DND-41 (cell line): ENCODE data around the gene JMJD1C.

Experiments used
- ATAC-seq: fragments of 200-7000 bp; cut with Tn5 transposase; 3 replicates; pipeline ENCODE4 v1.9.1; 2021; ENCODE audit warnings: low read depth; ENCODE audit not compliant: insufficient read depth
- DNase-seq: peaks from one replicate; pipeline ENCODE4 v3.0.0-alpha.2; 2020
- H2AFZ ChIP-seq: 2 replicates; pipeline ENCODE4 v1.6.0; 2012; ENCODE audit warnings: low read depth, low read length
- H3K27ac ChIP-seq: 2 replicates; pipeline ENCODE4 v1.5.1; 2012; ENCODE audit warnings: low read length, inconsistent platforms
- H3K27me3 ChIP-seq: fragments of 200-600 bp; sonication (generic); 2 replicates; pipeline ENCODE4 v1.6.0; 2012; ENCODE audit warnings: low read length, mild to moderate bottlenecking, inconsistent platforms; ENCODE audit not compliant: insufficient read depth, poor library complexity
- H3K36me3 ChIP-seq: 2 replicates; pipeline ENCODE4 v1.5.1; 2012; ENCODE audit warnings: low read length, inconsistent platforms; ENCODE audit not compliant: insufficient read depth
- H3K4me1 ChIP-seq: 2 replicates; pipeline ENCODE4 v1.5.1; 2012; ENCODE audit warnings: mild to moderate bottlenecking, low read length; ENCODE audit not compliant: insufficient read depth
- H3K4me2 ChIP-seq: 2 replicates; pipeline ENCODE4 v1.6.0; 2012; ENCODE audit warnings: mild to moderate bottlenecking, moderate library complexity, low read length, inconsistent platforms; ENCODE audit not compliant: insufficient read depth
- H3K4me3 ChIP-seq, 2 experiments: fragments of 200-600 bp in 1 of 2; shearing (Covaris generic) in 1 of 2; 2 replicates each; pipeline ENCODE4 v1.5.1; 2012 to 2016; ENCODE audit warnings: inconsistent platforms in 2 of 2, low read length in 2 of 2, mild to moderate bottlenecking in 2 of 2, low read depth in 1 of 2, moderate library complexity in 1 of 2
- H3K79me2 ChIP-seq: 2 replicates; pipeline ENCODE4 v1.6.0; 2012; ENCODE audit warnings: low read length, inconsistent platforms; ENCODE audit not compliant: insufficient read depth
- H3K9ac ChIP-seq: 2 replicates; pipeline ENCODE4 v1.6.0; 2012; ENCODE audit warnings: low read depth, mild to moderate bottlenecking, inconsistent platforms, low read length, moderate library complexity
- H3K9me3 ChIP-seq: 2 replicates; pipeline ENCODE4 v1.5.1; 2012; ENCODE audit warnings: low read length, moderate library complexity, mild to moderate bottlenecking, inconsistent platforms; ENCODE audit not compliant: insufficient read depth, severe bottlenecking
- H4K20me1 ChIP-seq: 2 replicates; pipeline ENCODE4 v1.6.0; 2012; ENCODE audit warnings: low read length; ENCODE audit not compliant: insufficient read depth
- EZH2 ChIP-seq: IDR thresholded peaks from 3 replicates; pipeline ENCODE4 v1.6.1; 2012; ENCODE audit warnings: borderline replicate concordance, low read depth, mild to moderate bottlenecking, moderate library complexity, low read length, inconsistent platforms; ENCODE audit not compliant: severe bottlenecking
- TF ChIP-seq, protein P1 (sequence below): IDR thresholded peaks from 2 replicates; pipeline ENCODE4 v1.5.1; 2012; ENCODE audit warnings: borderline replicate concordance, low read length, moderate library complexity, mild to moderate bottlenecking; ENCODE audit not compliant: poor library complexity, severe bottlenecking; ENCODE audit errors: extremely low read depth

JMJD1C gene

DNA sequence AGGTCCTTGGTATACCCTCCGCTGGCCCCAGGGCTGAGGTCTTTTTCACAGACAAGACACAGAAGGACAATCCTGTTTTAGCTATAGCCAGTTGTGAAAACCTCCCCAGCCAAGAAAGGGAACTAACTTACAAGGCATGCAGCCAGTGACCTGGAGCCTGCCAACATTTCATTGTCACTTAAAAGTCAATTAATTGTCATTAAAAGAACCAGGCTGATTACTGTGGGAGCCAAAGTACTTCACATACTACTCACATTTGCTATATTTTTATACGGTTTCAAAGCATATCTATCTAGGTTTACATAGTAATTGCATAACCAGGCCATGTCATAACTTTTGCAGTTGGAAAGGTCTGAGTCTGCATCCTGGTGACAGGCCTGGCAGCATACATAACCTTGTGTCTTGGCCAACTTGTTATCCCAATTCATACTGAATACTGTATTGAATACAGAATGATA, 301.6 kb downstream of the JMJD1C start:
- ATAC-seq: no peak
- H3K27me3 ChIP-seq: no peaks in the 10 kb centered on the region
- no peaks in the 10 kb centered on the region for H4K20me1 ChIP-seq
- no peak for TF ChIP-seq EZH2
- peaks cover 41% of the 10 kb centered on the region for H3K36me3 ChIP-seq
- no peaks in the 10 kb centered on the region for H3K79me2 ChIP-seq
- no peak for DNase-seq
- no peak overlapping the region for H2AFZ ChIP-seq
- no peak overlapping the region for H3K4me3 ChIP-seq
- no peak overlapping the region for H3K4me2 ChIP-seq
- H3K4me1 ChIP-seq: no peaks in the 10 kb centered on the region
- H3K9me3 ChIP-seq: no peaks in the 10 kb centered on the region
- H3K27ac ChIP-seq: no peak overlapping the region
- H3K9ac ChIP-seq: no peak overlapping the region

DNA sequence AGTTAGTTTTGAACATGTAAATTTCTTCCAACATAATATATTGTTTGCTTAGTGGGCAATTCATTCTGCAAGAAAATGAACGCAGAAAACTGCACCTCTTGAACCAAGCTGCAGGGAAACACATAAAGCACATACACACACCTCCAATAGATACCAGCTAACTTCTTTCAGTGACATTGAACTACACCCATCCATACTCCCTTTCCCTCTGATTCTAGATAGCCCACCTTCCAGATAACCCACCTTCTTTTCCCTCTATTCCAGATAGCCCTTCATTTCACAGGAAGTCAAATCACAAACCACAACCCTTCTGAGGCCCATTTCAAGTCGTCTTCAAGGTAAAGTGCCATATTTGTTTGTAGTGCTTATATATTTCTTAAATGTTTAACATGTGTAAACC, 304.2 kb downstream of the JMJD1C start:
- TF ChIP-seq EZH2: no peak
- TF ChIP-seq, protein P1, sequence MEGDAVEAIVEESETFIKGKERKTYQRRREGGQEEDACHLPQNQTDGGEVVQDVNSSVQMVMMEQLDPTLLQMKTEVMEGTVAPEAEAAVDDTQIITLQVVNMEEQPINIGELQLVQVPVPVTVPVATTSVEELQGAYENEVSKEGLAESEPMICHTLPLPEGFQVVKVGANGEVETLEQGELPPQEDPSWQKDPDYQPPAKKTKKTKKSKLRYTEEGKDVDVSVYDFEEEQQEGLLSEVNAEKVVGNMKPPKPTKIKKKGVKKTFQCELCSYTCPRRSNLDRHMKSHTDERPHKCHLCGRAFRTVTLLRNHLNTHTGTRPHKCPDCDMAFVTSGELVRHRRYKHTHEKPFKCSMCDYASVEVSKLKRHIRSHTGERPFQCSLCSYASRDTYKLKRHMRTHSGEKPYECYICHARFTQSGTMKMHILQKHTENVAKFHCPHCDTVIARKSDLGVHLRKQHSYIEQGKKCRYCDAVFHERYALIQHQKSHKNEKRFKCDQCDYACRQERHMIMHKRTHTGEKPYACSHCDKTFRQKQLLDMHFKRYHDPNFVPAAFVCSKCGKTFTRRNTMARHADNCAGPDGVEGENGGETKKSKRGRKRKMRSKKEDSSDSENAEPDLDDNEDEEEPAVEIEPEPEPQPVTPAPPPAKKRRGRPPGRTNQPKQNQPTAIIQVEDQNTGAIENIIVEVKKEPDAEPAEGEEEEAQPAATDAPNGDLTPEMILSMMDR: no peak
- DNase-seq: no peak

DNA sequence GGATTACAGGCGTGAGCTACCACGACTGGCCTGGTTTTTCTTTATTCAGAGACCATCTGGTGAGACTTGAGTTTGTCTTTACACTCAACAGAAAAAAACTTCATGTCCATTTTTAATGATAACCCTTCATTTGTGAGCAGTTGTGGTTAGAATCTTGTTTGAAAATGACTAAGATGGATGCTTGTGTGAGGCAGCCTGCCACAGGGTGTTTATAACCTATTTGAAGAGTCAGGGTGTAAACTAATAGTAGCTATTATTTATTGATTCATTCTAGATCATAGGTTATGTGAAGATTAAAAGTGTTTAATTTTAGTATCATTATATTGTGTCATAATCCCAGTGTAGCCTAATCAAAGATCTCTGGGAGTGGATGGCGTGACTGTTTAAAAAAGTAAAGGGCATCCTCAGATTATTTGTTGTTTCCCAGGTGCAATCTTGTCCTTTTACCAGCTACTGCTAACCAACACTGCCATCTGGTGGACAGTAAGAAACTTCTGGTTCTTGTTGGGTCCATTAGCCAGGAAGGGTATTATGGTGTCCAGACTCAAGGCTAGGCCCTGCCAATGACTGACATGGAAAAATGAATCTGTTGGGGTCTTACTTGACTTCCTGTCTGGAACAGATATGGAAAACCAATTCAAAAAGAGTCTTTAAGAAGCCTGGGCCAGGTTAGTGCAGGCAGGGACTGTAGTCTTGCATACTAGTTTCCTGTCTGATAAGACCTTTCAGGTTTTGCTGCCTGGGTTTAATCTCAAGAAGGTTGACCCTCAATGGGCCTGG, 307.7 kb downstream of the JMJD1C start:
- H2AFZ ChIP-seq: no peak overlapping the region
- peaks cover 24% of the 10 kb centered on the region for H3K36me3 ChIP-seq
- H3K4me1 ChIP-seq: no peaks in the 10 kb centered on the region
- no peaks in the 10 kb centered on the region for H3K27me3 ChIP-seq
- peaks cover 9% of the 10 kb centered on the region for H4K20me1 ChIP-seq
- no peaks in the 10 kb centered on the region for H3K9me3 ChIP-seq
- H3K9ac ChIP-seq: no peak overlapping the region
- no peak overlapping the region for H3K4me2 ChIP-seq
- DNase-seq (peak; percentile 52), ATAC-seq (peak; percentile 78)
- H3K79me2 ChIP-seq: no peaks in the 10 kb centered on the region
- no peak for TF ChIP-seq EZH2
- TF ChIP-seq, protein P1: peak; percentile 83
- H3K27ac ChIP-seq: no peak overlapping the region
- H3K4me3 ChIP-seq: no peak overlapping the region

More for the DNA sequence above, 304.2 kb downstream of the JMJD1C start:
- Histone ChIP-seq H3K36me3 (peaks cover 22% of the 10 kb centered on the region), H3K9me3 (no peaks in the 10 kb centered on the region), H3K9ac (no peak overlapping the region), H3K27ac (no peak overlapping the region), H4K20me1 (peaks cover 9% of the 10 kb centered on the region), H3K4me3 (no peak overlapping the region), H2AFZ (no peak overlapping the region), H3K4me1 (no peaks in the 10 kb centered on the region), H3K4me2 (no peak overlapping the region), H3K79me2 (no peaks in the 10 kb centered on the region), H3K27me3 (no peaks in the 10 kb centered on the region)
- 0 out of 3 replicates have a peak, but pooled peaks have one; percentile 23 for ATAC-seq

DNA sequence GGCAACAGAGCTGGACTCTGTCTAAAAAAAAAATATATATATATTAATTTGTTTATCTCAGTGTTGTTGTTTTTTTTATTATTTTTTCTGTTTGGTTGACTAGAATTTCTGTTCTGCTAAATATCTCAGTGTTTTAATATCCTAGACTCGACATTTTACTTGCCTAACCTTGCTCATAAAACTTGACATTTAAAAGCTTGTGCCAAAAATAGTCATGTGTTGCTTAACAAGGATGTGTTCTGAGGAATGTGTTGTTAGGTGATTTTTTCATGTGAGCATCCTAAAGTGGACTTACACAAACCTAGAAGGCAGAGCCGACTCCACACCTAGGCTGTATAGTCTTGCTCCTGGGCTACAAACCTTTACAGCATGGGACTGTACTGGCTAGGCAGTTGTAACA, 309.5 kb downstream of the JMJD1C start:
- H3K9ac ChIP-seq: no peak overlapping the region
- H3K4me3 ChIP-seq: no peak overlapping the region
- DNase-seq: no peak
- TF ChIP-seq, protein P1: no peak
- no peak for TF ChIP-seq EZH2
- H2AFZ ChIP-seq: no peak overlapping the region
- no peak for ATAC-seq
- H3K27ac ChIP-seq: no peak overlapping the region
- H3K4me1 ChIP-seq: no peaks in the 10 kb centered on the region
- no peaks in the 10 kb centered on the region for H3K27me3 ChIP-seq
- H3K4me2 ChIP-seq: no peak overlapping the region
- H3K79me2 ChIP-seq: no peaks in the 10 kb centered on the region
- peaks cover 9% of the 10 kb centered on the region for H4K20me1 ChIP-seq
- peaks cover 34% of the 10 kb centered on the region for H3K36me3 ChIP-seq
- H3K9me3 ChIP-seq: no peaks in the 10 kb centered on the region
